Right cardiac atrium (tissue), 5 donors: Measurements from ENCODE around the gene PIP5KL1. TPM values are rescaled to one million over a fixed set of nuclear protein-coding genes. Genes with fewer than 3 reads are reported as not detected.

ENCODE experiments used
- ATAC-seq, 2 donors: fragments of 200-7000 bp; cut with Tn5 transposase; one replicate each; pipeline versions ENCODE4 v1.8.0 to v1.9.1; 2020; ENCODE audit warnings: moderate library complexity in 2 of 2, mild to moderate bottlenecking in 1 of 2
- DNase-seq, 3 donors: peaks; one replicate each; pipeline ENCODE4 v3.0.0-alpha.2; 2020
- H3K27ac ChIP-seq: one replicate; pipeline ENCODE4 v1.5.1; 2013; ENCODE audit warnings: mild to moderate bottlenecking, low read length, control low read depth, moderate library complexity
- H3K27me3 ChIP-seq: one replicate; pipeline ENCODE4 v1.6.1; 2013; ENCODE audit not compliant: control insufficient read depth, insufficient read depth
- H3K4me1 ChIP-seq: one replicate; pipeline ENCODE4 v1.6.1; 2013; ENCODE audit warnings: low read length; ENCODE audit not compliant: control insufficient read depth, insufficient read depth
- H3K4me3 ChIP-seq: one replicate; pipeline ENCODE4 v1.5.1; 2013; ENCODE audit warnings: low read length, control low read depth
- H3K9me3 ChIP-seq: one replicate; pipeline ENCODE4 v1.6.1; 2013; ENCODE audit warnings: low read length; ENCODE audit not compliant: control insufficient read depth
- WGBS: extraction: QIAGEN DNeasy Blood & Tissue Kit; methylation state at CpG from one replicate; pipeline ENCODE4 v1.1.7; 2013; 5-methylcytosine and 5-hydroxymethylcytosine counted together
- intact Hi-C, 4 donors: fragments of 100-400 bp; cut with DNase I; formaldehyde crosslinking; loops; one replicate each; pipeline versions ENCODE4 v1.11.0 to v1.14.0; 2022 to 2023
- polyA plus RNA-seq: library from polyadenylated mRNA; stranded (reverse); fragments of 200-250 nt; gene quantifications from one replicate; pipeline ENCODE4 v1.2.3, GENCODE V29; 2013
- total RNA-seq, 4 donors: library from RNA; stranded (reverse); fragmentation: NEBNext Ultra II Directional; extraction: Animal tissue kit (Norgen Biotek cat#: 25700); gene quantifications; one replicate each; pipeline ENCODE4 v1.2.1, GENCODE V29; 2021
- donor health status: healthy with polysubstance abuse.
- donor health status: DM: no; HTN: yes; CAD: no.
- donor health status: DM: no; HTN: no; CAD: no.
- donor health status: DM: no; HTN: yes; CAD: no; lungs with severe emphysema.
- donor health status: DM: yes; HTN: yes; CAD: no.

The PIP5KL1 gene
- total and polyA plus RNA-seq, 5 donors, result 0.29 to 1.3 (median 0.29) TPM; not detected in 2

DNA sequence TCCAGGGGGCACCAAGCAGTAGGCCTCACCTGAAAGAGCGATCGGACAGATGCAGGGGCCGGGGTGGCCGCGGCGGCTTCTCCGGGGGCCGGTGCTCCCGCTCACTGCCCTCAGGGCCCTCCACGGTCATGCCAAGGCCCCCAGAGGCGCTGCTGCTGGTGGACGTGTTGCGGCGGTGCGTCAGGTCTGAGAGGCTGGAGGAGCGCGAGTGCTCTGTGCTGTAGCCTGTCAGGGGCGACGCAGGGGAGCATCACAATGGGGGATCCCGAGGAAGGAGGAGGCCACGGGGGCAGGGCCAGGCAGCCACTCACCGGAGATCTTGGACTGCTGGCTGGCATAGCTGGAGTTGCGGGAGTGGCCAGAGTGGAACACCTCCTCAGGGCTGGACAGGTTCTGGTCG is 14.8 kb upstream of the PIP5KL1 start:
- no peaks in the 10 kb centered on the region for H3K9me3 ChIP-seq
- no peak for ATAC-seq
- H3K27me3 ChIP-seq, result no peaks in the 10 kb centered on the region
- intact Hi-C loops, result loop anchor here in 2 of 4 donors (10.0 kb wide), 1 partner anchor 169 kb away; no protein-coding TSS in a partner anchor
- H3K4me1 ChIP-seq, result peaks cover under 1% of the 10 kb centered on the region
- DNase-seq, result peak in 2 of 3 donors; percentile 11 to 59
- H3K27ac ChIP-seq, result no peak overlapping the region
- no peak overlapping the region for H3K4me3 ChIP-seq
- WGBS, result 90% methylated on average over 24 of the region's 24 CpGs

DNA sequence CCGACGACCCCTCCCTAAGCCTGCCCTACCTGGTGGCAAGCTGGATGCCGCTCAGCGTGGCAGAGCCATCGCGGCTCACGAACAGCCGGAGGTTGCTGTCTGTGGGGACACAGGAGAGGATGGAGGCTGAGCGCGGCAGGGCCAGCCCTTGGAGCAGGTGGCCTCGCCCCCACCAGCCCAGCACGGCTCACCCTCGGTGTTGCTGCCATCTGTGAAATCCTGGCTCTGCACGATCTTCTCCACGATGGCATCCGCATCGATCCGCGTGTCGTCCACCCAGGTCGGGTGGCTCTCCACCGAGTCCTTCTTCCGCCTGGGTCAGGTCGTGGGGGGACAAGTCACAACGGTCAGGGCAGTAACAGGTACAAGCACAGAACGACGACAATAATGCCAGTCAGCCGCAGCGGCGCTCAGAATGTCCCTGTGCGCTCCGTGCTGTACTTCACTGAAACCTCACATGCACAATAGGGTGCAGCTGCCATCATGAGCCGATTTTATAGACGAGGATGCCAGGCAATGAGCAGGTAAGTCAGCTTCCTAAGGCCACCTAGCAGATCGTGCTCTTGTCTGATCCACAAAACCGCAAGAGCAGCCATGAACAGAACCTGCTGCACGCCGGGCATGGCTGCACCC is 14.1 kb upstream of the PIP5KL1 start:
- ATAC-seq (no peak), DNase-seq (peak; percentile 12 to 66 (median 46))
- no peaks in the 10 kb centered on the region for H3K27me3 ChIP-seq
- H3K4me3 ChIP-seq, result no peak overlapping the region
- WGBS, result 94% methylated on average over 38 of the region's 38 CpGs
- intact Hi-C loops, result loop anchor here (5.0 to 10.0 kb wide), 4 partner anchors 38 to 173 kb away; partner anchors contain the start of gene EEIG1 (in 1 of the 4)
- no peaks in the 10 kb centered on the region for H3K9me3 ChIP-seq
- no peak overlapping the region for H3K27ac ChIP-seq
- H3K4me1 ChIP-seq, result no peaks in the 10 kb centered on the region

DNA sequence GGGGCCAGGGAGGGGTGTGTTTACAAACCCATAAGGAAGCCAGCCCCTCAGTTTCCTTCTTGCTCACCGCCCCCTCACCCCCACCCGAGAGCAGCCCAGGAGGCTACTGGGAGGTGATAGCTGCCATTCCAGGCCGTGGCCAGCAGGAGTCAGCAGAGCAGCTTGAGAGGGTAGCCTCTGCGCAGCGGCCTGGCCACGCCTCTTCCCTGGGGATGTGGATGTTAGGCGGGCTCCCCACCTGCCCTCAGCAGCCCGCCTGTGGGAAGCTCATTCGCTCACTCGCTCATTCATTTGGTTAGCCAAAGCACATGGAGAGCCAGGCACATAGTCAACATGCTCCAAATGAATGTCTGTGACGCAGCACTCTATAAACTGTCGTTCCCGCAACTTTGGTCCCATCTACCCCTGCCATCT is 13.2 kb upstream of the PIP5KL1 start:
- Histone ChIP-seq H3K4me1 (no peaks in the 10 kb centered on the region), H3K27ac (no peak overlapping the region)

DNA sequence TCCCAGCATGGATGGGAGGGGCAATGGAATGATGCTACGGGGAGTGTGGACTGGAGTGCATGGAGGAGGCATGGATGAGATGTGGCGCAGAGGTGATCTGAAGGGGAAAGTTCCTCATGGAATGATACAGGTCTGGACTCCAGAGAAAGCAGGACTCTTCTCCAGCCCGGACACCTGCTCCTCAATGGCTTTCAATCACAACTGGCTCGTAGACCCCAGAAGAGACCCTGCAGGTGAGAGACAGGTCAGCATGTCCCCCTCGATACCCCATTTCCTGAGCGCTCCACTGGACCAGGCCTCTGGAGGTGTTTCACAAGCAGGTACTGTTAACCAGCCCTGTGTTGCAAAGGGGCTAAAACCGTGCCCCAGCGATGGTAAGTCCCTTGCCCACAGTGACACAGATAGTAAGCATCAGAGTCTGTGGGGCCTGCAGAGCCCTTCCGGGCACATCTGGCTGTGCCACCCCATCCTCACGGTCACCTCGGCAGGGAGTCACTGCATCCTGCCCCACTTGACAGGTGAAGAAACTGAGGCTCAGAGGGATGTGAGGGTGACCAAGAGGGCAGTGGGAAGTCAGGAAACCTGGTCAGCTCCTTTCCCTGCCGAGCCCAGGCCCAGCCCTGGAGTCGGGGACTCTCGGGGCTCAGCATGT is 12.6 kb upstream of the PIP5KL1 start:
- peak in 2 of 3 donors; percentile 11 to 43 for DNase-seq

More for the DNA sequence above, 13.2 kb upstream of the PIP5KL1 start:
- intact Hi-C loops, result loop anchor here (2.0 to 10.0 kb wide), 6 partner anchors 39 to 174 kb away; partner anchors contain the start of gene EEIG1 (in 1 of the 4)
- peak; percentile 87 to 94 (median 94) for DNase-seq
- Histone ChIP-seq H3K27me3 (no peaks in the 10 kb centered on the region), H3K9me3 (no peaks in the 10 kb centered on the region), H3K4me3 (no peak overlapping the region)
- ATAC-seq, result peak; percentile 73 to 78
- WGBS, result 33% methylated on average over 13 of the region's 13 CpGs

DNA sequence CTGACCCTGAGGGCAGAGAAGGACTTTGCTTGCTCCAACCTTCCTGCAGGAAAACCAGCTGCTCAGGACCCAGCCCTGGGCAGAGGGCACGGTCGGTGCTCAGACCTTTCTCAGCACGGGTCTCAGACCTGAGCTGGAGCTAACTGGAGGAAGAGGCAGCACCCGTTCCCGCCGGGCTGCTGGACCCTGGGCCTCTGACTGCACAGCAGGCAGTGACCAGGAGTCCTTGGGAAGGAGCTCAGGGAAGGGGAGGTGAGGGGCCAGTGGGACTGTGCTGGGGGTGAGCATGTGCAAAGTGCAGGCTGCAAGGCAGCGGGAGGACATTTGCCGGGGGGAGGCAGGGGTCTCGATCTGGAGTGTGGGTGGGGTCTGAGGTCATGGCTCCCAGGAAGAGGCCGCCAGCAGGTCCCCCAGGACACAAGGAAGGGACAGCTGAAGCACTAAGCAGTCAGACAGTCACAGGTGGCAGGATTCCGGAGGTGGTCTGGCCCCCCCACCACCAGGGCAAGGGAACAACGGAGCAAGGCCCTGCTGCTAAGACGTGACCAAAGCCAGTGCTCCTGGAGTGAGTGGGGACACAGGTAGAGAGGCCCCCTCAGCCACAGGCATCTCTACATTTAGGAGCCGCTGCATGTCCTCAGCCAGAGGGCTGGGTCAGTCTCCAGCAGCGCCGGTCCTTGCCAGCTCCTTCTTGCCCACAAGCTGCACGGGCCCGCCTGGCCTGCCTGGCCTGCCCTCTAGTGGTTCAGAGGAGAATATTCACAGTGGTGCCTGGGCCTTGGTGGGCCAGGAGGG is 11.8 kb upstream of the PIP5KL1 start:
- Histone ChIP-seq H3K4me1 (peaks cover 4% of the 10 kb centered on the region), H3K27me3 (no peaks in the 10 kb centered on the region), H3K27ac (no peak overlapping the region), H3K4me3 (no peak overlapping the region), H3K9me3 (no peaks in the 10 kb centered on the region)
- DNase-seq (peak; percentile 80 to 94 (median 90)), ATAC-seq (peak; percentile 43 to 49)
- intact Hi-C loops, result loop anchor here (2.0 to 10.0 kb wide), 6 partner anchors 40 to 175 kb away; partner anchors contain the start of gene EEIG1 (in 1 of the 4)
- WGBS, result 59% methylated on average over 18 of the region's 18 CpGs

More for the DNA sequence above, 12.6 kb upstream of the PIP5KL1 start:
- Histone ChIP-seq H3K9me3 (no peaks in the 10 kb centered on the region), H3K27me3 (no peaks in the 10 kb centered on the region), H3K27ac (no peak overlapping the region), H3K4me1 (peaks cover 3% of the 10 kb centered on the region), H3K4me3 (no peak overlapping the region)
- 77% methylated on average over 14 of the region's 14 CpGs for WGBS
- intact Hi-C loops, result loop anchor here (2.0 to 10.0 kb wide), 6 partner anchors 39 to 174 kb away; partner anchors contain the start of gene EEIG1 (in 1 of the 4)
- ATAC-seq, result no peak

DNA sequence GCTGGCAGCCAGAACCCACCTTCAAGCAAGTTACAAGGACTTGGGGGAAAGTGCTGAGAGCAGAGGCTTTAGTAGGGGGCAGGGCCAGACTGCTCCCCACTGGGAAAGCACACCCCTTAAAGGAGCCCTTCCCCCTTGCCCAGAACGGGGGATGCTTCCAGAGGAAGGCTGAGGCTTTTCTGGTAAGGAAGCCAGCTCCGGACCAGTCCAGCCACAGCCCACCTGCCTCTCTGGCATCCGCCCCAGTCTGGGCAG is 11.3 kb upstream of the PIP5KL1 start:
- no peak for ATAC-seq
- WGBS, result 61% methylated on average over 3 of the region's 3 CpGs
- Histone ChIP-seq H3K27me3 (no peaks in the 10 kb centered on the region), H3K4me3 (no peak overlapping the region), H3K4me1 (peaks cover 4% of the 10 kb centered on the region), H3K27ac (no peak overlapping the region), H3K9me3 (no peaks in the 10 kb centered on the region)
- intact Hi-C loops, result loop anchor here (2.0 to 10.0 kb wide), 6 partner anchors 40 to 175 kb away; partner anchors contain the start of gene EEIG1 (in 1 of the 4)
- no peak for DNase-seq

DNA sequence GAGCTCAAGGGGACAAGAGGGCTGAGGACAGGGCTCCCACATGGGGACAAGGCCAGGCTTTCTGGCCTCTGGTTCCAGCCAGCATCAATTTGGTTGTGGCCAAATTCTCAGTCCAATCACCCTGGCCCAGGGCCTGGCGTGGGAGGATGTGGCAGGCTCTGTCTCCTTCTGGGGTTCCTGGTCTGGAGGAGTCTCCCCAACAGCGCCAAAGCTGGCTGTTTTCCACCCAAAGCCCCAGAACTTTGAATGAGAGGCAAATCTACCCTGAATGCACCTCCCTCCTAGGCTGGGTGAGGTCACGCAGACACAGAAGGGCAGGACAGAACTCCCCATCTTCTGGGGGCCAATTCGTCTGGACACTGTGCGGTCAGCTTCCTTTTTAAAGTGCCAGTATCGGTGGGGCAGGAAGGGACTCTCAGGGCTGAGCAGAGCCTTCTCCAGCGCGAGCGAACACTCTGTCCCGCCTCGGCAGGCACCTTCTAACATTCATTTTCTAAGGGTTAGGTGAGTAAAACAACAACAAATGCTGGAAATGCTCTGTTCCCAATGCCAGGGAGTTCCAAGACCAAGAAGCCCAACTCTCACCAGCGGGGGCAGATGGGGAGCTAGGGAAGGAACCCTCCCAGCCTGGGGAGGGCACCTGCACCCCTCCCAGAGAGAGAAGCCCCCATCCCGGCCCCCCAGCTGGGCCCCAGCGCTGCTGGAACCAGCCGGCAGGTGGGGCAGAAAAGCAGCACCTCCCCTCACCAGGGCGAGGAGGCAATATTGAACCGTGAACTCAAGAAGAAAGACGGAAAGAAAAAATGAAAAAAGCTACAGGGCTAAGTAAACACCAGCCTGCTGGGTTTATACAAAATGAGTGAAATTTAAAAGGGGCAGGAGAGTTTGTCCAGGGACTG is 10.7 kb upstream of the PIP5KL1 start:
- DNase-seq (peak; percentile 52 to 82 (median 72)), ATAC-seq (no peak)
- Histone ChIP-seq H3K27ac (no peak overlapping the region), H3K9me3 (no peaks in the 10 kb centered on the region), H3K27me3 (no peaks in the 10 kb centered on the region), H3K4me3 (no peak overlapping the region), H3K4me1 (peaks cover 5% of the 10 kb centered on the region)
- intact Hi-C loops, result loop anchor here (5.0 to 10.0 kb wide), 4 partner anchors 41 to 176 kb away; partner anchors contain the start of gene EEIG1 (in 1 of the 4)
- 66% methylated on average over 18 of the region's 18 CpGs for WGBS

DNA sequence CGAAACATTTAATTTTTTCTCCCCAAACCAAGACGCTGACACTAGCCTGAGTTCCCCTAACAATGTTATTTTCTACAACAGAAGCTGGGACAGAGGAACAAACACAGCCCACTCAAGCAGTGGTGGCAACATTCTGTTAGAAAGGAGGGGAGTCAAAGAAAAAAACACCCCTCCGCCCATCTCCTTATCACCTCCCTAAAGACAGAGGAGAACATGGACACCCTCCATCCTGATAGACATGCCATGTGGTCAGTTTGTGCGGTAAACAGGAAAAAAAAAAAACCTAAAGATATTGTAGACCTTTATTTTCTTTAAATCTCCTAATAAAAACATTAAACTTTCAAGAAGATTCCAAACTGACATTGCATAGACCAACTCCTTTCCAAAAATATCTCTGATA is 10.0 kb upstream of the PIP5KL1 start:
- WGBS, result 79% methylated on average over 4 of the region's 4 CpGs
- Histone ChIP-seq H3K27me3 (no peaks in the 10 kb centered on the region), H3K27ac (no peak overlapping the region), H3K4me3 (no peak overlapping the region), H3K4me1 (peaks cover 9% of the 10 kb centered on the region), H3K9me3 (no peaks in the 10 kb centered on the region)
- no peak for ATAC-seq
- DNase-seq, result no peak
- intact Hi-C loops, result loop anchor here (5.0 to 10.0 kb wide), 4 partner anchors 42 to 177 kb away; partner anchors contain the start of gene EEIG1 (in 1 of the 4)

DNA sequence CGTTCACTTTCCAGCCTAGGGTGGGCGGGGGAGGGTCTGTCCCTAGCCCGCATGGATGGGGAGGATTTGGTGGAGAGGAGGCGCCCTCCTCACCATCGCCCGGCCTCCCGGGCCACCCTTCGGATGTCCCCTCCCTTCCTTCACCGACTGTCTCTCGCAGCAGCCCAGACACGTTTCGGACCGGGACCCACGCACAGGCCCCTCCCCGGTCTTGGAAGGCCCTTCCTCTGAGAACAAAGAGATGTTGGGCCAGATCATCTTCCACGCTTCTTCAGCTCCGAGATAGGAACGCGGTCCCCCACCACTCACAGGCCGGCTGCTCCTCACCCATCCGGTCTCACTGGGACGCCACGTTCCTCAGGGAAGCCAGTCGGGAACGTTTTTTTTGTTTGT is 7.7 kb upstream of the PIP5KL1 start:
- ATAC-seq (peak; percentile 45 to 56), DNase-seq (peak in 2 of 3 donors; percentile 43 to 81)
- Histone ChIP-seq H3K9me3 (no peaks in the 10 kb centered on the region), H3K4me1 (peaks cover 9% of the 10 kb centered on the region), H3K27me3 (no peaks in the 10 kb centered on the region), H3K4me3 (peak overlapping the region; percentile 56), H3K27ac (peak overlapping the region; percentile 64)
- intact Hi-C loops, result no loop called here
- WGBS, result 21% methylated on average over 25 of the region's 25 CpGs
